GM18873 (cell line): ENCODE measurements around the gene TFAP2A.

Experiments
- ATAC-seq: cut with Tn5 transposase; IDR thresholded peaks from one replicate; pipeline ENCODE4 v1.9.1; 2021; ENCODE audit warnings: mild to moderate bottlenecking, moderate library complexity, moderate number of reproducible peaks; ENCODE audit not compliant: unreplicated experiment, low FRiP score

Gene TFAP2A

DNA sequence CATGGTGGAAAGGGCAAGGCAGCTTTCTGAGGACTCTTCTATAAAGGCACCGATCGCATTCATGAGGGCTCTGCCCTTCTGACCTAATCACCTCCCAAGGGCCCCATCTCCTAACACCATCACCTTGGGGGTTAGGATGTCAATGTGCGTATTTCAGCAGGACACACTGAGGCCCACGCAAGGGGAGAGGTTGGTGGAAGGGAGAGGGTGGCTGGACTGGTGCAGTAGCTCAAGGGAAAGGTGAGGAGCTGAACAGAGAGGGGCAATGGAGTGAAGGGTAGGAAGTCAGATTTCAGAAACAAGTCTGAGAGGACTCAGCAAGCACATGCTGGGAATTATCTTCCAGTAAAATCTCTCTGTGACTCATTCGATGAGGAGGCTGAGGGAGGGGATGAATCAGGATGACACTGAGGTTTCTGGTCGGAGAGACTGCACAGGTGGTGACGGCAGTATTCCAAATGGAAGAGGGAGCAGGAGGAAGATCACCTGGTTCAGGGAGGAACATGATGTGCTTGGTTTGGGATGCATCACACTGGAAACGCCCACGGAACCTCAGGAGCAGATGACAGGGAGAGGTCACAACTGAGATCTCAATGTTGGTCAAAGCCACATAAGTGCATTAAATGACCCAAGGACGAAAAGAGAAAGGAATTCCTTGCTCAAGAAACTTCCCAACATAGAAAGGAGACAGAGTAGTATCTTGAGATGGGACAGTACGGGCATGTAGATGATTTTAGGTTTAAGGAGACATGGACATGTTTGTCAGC, 67.1 kb downstream of the TFAP2A start:
- ATAC-seq = no peak
